Measurements from ENCODE around the gene OR10AD1.

GRCh38 chr12:48219631-48220030 lies 16.5 kb upstream of the OR10AD1 start:
- TF ChIP-seq MAX (IDR thresholded peaks at IDR 0.05) (no peak), YY1 (IDR thresholded peaks at IDR 0.05; ENCODE audit: low read depth) (no peak), TCF12 (IDR thresholded peaks at IDR 0.05; ENCODE audit: low read depth) (no peak), CEBPB (IDR thresholded peaks at IDR 0.05) (no peak), NFIC (IDR thresholded peaks at IDR 0.05) (no peak), TEAD4 (IDR thresholded peaks at IDR 0.05) (peak; percentile 74), CREB1 (IDR thresholded peaks at IDR 0.05; ENCODE audit: low read depth) (no peak), EGR1 (IDR thresholded peaks at IDR 0.05) (no peak), EP300 (IDR thresholded peaks at IDR 0.05; ENCODE audit: borderline replicate concordance) (no peak)
- TF ChIP-seq, protein P1, sequence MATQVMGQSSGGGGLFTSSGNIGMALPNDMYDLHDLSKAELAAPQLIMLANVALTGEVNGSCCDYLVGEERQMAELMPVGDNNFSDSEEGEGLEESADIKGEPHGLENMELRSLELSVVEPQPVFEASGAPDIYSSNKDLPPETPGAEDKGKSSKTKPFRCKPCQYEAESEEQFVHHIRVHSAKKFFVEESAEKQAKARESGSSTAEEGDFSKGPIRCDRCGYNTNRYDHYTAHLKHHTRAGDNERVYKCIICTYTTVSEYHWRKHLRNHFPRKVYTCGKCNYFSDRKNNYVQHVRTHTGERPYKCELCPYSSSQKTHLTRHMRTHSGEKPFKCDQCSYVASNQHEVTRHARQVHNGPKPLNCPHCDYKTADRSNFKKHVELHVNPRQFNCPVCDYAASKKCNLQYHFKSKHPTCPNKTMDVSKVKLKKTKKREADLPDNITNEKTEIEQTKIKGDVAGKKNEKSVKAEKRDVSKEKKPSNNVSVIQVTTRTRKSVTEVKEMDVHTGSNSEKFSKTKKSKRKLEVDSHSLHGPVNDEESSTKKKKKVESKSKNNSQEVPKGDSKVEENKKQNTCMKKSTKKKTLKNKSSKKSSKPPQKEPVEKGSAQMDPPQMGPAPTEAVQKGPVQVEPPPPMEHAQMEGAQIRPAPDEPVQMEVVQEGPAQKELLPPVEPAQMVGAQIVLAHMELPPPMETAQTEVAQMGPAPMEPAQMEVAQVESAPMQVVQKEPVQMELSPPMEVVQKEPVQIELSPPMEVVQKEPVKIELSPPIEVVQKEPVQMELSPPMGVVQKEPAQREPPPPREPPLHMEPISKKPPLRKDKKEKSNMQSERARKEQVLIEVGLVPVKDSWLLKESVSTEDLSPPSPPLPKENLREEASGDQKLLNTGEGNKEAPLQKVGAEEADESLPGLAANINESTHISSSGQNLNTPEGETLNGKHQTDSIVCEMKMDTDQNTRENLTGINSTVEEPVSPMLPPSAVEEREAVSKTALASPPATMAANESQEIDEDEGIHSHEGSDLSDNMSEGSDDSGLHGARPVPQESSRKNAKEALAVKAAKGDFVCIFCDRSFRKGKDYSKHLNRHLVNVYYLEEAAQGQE (IDR thresholded peaks at IDR 0.05; ENCODE audit: low read depth): no peak

All from Ishikawa (cell line).